ENCODE data around the gene REPS2. TPM values are rescaled to one million over a fixed set of nuclear protein-coding genes. Genes with fewer than 3 reads are reported as not detected.

REPS2 gene
- total RNA-seq, result 0.94 and 1.9 TPM in 2 replicates

DNA sequence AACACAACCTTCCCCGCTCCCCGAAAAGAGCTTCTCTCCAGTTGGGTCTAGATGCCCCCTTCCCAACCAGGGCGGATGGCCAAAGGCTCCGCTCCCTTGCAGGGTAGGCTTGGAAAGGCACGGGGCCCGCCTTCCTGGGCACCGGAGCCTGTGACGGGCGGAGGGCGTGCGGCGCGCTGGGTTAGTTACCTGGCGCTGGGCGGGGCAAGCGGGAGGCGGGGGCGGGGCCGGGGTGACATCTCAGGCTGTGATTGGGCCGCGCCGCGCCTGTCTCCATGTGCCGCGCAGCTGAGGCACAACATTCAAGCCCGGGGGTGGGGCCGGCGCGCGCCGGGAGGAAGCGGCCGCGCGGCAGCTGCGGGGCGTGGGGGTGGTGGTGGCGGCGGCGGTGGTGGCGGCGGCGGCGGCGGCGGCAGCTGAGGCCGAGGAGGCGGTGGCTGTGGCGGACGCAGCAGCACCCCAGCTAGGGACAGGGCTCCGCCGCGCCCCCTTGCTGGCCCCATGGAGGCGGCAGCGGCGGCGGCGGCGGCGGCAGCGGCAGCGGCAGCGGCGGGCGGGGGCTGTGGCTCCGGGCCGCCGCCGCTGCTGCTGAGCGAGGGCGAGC lies at the start of gene REPS2:
Gene REPS2, plus strand, starts transcription at position 298 of the 604 bp plus-strand sequence. Its CDS starts 204 bp downstream, at position 502.

Other genes starting within 250 kb of the REPS2 start
- 5.3 and 7.3 TPM in 2 replicates for gene CTPS2, start 234.0 kb upstream of the REPS2 start, total RNA-seq
- gene SYAP1, start 227.0 kb upstream of the REPS2 start, total RNA-seq, result 15.3 and 20.9 TPM in 2 replicates
- 5.0 TPM in 2 replicates for gene TXLNG, start 160.2 kb upstream of the REPS2 start, total RNA-seq
- 71.8 and 83.3 TPM in 2 replicates for gene RBBP7, start 76.3 kb upstream of the REPS2 start, total RNA-seq

Data from pericardium fibroblast (primary cell).